ENCODE results near the gene IGFBPL1. TPM values are rescaled to one million over a fixed set of nuclear protein-coding genes. Genes with fewer than 3 reads are reported as not detected.

Gene IGFBPL1
- total RNA-seq, 6 donors from 2014 or later: 0.66 to 2.6 (median 1.4) TPM; not detected in 3

- H3K36me3 ChIP-seq: no peaks in the 10 kb centered on the region
- H3K4me1 ChIP-seq: peaks cover 0 to 6% (median 4%) of the 10 kb centered on the region in 4 donors
- H3K27ac ChIP-seq: no peak overlapping the region
- TF ChIP-seq POLR2AphosphoS5 (IDR thresholded peaks at IDR 0.05): no peak
- TF ChIP-seq EP300 (IDR thresholded peaks at IDR 0.05): no peak
- no peak for TF ChIP-seq POLR2A (IDR thresholded peaks at IDR 0.05)
- no peak for TF ChIP-seq CTCF (IDR thresholded peaks at IDR 0.05)
- DNase-seq: no peak
- ATAC-seq (ENCODE audit: low FRiP score in 2 of 2): no peak
- H3K27me3 ChIP-seq: peaks cover 0 to under 1% (median 0%) of the 10 kb centered on the region in 4 donors
- 91% methylated on average over 1 of the region's 1 CpG; no CpG with 5 or more reads in 1 of the 2 donors for WGBS, 2 donors
- no peaks in the 10 kb centered on the region for H3K9me3 ChIP-seq
- H3K4me3 ChIP-seq: no peak overlapping the region
Observed at GRCh38 chr9:38418366-38418765, 5.9 kb downstream of the IGFBPL1 start.

DNA sequence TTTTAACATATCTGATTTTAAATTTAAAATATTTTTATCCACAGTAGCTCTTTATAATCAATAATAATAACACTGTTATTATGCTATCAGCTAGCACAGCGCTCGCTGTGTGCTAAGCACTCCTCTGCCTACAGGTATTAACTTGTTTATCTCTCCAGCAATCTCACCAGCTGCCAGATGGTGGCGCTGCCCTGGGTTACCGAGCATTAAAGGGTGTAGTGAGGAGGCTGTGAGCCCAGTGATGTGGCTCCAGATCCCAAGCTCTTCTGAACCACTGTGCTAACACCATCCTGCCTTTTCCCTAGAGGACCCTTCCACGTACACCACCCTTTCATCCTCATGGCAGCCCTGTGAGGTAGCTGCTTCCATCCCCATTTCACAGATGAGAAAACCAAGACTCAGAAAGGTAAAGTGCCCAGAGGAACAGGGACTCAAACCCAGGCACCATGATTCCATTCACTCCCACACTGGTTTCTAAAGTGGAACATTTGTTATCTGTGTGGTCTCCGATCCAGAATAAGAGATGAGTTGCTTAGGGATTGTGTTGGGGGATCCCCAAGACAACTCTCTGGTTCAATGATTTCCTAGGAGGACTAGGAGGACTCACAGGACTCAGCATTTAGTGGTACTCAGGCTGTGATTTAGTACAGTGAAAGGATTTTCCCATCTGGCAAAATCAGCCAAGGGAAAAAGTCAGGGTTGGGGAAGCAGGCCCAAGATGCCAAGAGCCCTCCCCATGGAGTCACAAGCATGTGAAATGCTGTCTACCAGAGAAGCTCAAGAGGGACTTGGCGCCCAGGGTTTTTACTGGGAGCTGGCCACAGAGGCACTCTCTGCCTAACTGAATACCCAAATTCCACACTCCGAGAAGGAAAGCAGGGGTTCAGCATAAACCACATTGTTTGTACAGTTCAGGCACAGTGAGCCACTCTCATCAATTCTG lies 7.0 kb downstream of the IGFBPL1 start:
- Histone ChIP-seq H3K36me3 (no peaks in the 10 kb centered on the region), H3K9me3 (no peaks in the 10 kb centered on the region), H3K27ac (no peak overlapping the region), H3K27me3 (no peaks in the 10 kb centered on the region), H3K4me3 (no peak overlapping the region), H3K4me1 (peaks cover 0 to 5% (median 0%) of the 10 kb centered on the region in 4 donors)
- DNase-seq (no peak), ATAC-seq (ENCODE audit: low FRiP score in 2 of 2) (no peak)
- 68 to 74% methylated on average over 8 of the region's 8 CpGs for WGBS, 2 donors
- no peak for TF ChIP-seq EP300 (IDR thresholded peaks at IDR 0.05)
- no peak for TF ChIP-seq POLR2A (IDR thresholded peaks at IDR 0.05)
- no peak for TF ChIP-seq POLR2AphosphoS5 (IDR thresholded peaks at IDR 0.05)
- peak in 4 of 6 experiments; percentile 20 to 44 (median 28) for TF ChIP-seq CTCF (IDR thresholded peaks at IDR 0.05)

DNA sequence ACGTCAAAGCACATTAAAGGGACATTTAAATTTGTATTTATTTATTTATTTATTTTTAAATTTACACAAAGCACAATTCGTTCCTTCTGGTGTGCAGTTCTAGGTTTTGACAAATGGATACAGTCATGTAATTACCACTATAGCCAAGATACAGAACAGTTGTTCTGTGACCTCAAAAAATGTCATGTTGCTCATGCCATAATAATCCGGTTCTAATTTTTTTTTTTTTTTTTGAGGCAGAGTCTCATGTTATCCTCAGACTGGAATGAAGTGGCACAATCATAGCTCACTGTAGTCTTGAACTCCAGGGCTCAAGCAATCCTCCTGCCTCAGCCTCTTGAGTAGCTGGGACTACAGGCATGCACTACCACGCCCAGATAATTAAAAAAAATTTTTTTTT lies 7.8 kb downstream of the IGFBPL1 start:
- 57 to 66% methylated on average over 4 of the region's 4 CpGs for WGBS, 2 donors
- TF ChIP-seq POLR2A (IDR thresholded peaks at IDR 0.05): no peak
- no peak for TF ChIP-seq CTCF (IDR thresholded peaks at IDR 0.05)
- TF ChIP-seq POLR2AphosphoS5 (IDR thresholded peaks at IDR 0.05): no peak
- no peak for TF ChIP-seq EP300 (IDR thresholded peaks at IDR 0.05)
- peaks cover 0 to 2% (median 0%) of the 10 kb centered on the region in 4 donors for H3K4me1 ChIP-seq
- no peaks in the 10 kb centered on the region for H3K9me3 ChIP-seq
- H3K4me3 ChIP-seq: no peak overlapping the region
- ATAC-seq (ENCODE audit: low FRiP score in 2 of 2): no peak
- H3K36me3 ChIP-seq: no peaks in the 10 kb centered on the region
- H3K27ac ChIP-seq: no peak overlapping the region
- DNase-seq: no peak
- H3K27me3 ChIP-seq: no peaks in the 10 kb centered on the region

- ATAC-seq (ENCODE audit: low FRiP score in 2 of 2) (no peak), DNase-seq (peak in 1 of 2 donors; percentile 35)
- H3K9me3 ChIP-seq: no peaks in the 10 kb centered on the region
- WGBS, 2 donors: 90 to 91% methylated on average over 6 to 8 of the region's 8 CpGs
- H3K4me3 ChIP-seq: no peak overlapping the region
- H3K27ac ChIP-seq: no peak overlapping the region
- no peaks in the 10 kb centered on the region for H3K27me3 ChIP-seq
- no peak for TF ChIP-seq EP300 (IDR thresholded peaks at IDR 0.05)
- TF ChIP-seq POLR2A (IDR thresholded peaks at IDR 0.05): no peak
- TF ChIP-seq POLR2AphosphoS5 (IDR thresholded peaks at IDR 0.05): no peak
- no peak for TF ChIP-seq CTCF (IDR thresholded peaks at IDR 0.05)
- H3K4me1 ChIP-seq: no peaks in the 10 kb centered on the region
- H3K36me3 ChIP-seq: no peaks in the 10 kb centered on the region
Observed at GRCh38 chr9:38415856-38416255, 8.4 kb downstream of the IGFBPL1 start.
